HG03457 (cell line): ENCODE data around the gene RET.
A peak's percentile ranks its signal among the peaks of the same experiment; 100 is the strongest.

Source experiments
- ATAC-seq: cut with Tn5 transposase; IDR thresholded peaks from one replicate; pipeline ENCODE4 v1.9.1; 2021; ENCODE audit warnings: moderate number of reproducible peaks; ENCODE audit not compliant: unreplicated experiment

The RET gene

DNA sequence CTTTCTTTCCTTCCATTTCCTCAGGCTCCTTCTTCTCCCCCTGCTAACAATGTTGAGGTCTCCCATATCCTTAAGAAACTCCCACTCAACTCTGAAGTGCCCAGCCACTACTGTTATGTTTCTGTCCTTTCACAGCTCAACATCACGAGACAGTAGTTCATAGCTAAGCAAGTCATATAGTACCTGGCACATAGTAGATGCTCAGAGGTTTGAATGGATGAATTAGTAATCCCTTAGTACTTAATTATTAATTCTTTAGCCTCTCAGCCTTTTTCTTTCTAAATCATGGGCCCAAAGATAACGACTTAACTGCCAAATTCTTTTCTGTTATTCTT, 84.0 kb downstream of the RET start:
- ATAC-seq: peak; percentile 87

DNA sequence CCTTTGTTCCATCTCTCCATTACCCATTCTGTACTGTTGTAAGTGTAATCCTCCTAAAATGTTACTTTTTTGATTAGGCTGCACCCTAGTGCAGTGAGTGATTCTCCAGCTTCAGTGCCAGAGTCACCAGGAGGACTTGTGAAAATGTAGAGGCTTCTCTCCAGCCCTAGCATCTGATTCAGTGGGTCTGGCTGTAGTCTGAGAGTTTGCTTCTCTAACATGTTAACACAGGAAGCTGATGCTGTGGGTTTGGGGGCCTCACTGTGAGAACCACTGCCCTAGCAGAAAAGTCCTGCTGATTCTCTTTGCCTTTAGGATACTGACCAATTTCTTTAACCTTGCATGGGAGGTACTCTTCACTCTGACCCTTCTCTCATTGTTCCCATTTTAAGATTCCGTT, 85.7 kb downstream of the RET start:
- ATAC-seq: no peak

DNA sequence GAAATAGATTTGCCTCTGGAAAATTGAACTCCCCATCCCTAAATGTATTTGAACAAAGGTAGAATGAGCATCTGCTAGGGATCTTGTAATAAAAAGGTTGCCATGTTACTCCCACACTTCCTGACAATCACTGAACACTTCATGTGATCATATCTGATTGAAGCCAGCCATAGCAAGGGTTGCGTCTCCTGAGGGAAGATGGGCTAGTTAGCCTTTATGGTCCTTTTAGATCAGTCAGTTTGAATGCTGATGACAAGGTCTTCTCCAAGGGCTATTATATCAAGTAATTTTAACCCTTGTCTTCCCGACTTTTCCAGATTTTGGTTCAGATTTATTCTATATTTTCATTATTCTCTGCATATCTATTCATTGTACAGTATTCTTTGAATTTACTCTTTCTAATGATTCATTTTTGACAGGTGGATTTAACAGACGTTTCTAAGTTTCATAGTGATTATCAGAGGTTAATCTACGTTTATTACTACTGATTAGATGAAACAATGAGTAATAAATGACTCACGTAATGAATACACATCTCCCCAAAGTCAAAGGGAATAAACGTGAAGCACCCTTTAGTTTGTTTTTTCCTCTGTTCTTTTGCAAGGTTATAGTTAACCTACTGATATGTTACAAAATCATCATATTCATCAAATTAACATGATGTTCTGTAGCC, 89.5 kb downstream of the RET start:
- ATAC-seq: peak; percentile 24

DNA sequence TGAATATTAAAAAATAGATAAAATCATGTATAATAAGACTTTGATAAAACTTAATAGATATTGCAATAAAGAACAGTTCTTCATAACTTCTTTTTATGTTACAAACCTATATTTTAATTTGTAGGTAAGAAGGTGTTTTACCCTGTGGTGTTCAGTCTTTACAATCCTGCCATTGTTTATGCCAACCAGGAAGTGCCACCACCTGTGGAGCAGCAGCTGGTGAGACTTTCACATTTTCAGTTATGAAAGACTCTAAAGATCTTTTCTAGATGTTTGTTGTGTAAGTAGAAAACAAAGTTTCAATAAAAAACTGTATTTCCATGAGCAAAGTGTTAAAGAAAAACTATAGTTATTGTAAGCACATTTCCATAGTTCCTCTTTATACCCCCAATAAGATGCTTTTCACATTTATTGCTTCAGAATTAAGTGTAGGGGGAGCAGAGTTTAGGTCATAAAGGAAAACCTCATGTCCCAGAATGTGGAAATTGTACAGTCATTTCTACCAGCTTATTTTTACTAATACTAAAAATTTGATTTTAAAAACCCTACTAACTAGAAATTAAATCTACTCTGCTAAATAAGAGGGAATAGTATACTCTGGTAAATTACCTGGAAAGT, 90.1 kb downstream of the RET start:
- ATAC-seq: peak; percentile 60

DNA sequence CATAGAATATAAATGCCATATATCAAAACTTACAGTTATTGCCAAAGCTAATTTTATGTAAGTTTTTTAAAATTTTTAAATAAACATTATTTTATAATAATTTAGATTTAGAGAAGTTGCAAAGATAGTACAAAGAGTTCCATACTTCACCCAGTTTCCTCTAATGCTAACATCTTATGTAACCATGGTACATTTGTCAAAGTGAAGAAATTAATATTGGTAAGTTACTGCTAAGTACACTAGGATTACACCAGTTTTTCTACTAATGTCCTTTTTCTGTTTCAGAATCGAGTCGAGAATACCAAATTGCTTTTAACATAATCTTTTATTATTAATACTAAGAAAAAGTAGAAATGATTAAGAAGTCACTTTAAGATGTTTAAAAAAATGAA, 90.6 kb downstream of the RET start:
- ATAC-seq: no peak

DNA sequence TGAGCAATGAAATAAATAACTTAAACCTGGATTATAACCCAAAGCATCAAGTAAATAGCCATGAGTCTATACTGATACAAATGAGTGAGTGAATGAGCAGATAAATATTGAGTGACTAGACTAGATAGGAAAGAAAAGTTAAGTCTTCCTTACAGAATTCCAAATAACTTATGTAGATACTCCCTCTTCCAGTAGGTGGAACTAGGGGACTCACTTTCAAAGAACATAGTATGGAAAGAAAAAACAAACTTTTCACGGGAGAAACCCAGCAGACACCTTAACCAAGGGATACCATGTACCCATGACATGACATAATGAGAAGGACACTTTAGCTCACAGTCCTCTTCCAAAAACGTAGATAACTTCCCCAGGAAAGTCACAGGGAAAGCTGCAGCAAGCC, 93.6 kb downstream of the RET start:
- no peak for ATAC-seq

DNA sequence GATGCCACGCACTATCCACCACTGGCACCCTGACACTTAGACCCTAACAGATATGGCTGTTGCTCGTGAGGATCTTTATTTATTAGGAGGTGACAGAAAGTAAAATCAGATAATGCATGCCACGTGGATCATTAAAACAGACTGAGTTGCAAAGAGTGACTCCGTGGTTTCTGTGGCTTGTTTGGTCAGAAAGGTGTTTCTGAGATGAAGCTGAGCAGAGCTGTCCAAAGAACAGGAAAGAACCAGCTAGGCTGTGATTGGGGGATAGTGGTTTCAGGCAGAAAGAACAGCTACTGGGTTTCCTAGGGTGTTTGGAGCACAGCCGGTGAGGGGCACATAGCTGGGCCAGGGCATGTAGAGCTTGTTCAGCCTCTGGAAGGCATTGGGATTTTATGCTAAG, 95.8 kb downstream of the RET start:
- no peak for ATAC-seq

DNA sequence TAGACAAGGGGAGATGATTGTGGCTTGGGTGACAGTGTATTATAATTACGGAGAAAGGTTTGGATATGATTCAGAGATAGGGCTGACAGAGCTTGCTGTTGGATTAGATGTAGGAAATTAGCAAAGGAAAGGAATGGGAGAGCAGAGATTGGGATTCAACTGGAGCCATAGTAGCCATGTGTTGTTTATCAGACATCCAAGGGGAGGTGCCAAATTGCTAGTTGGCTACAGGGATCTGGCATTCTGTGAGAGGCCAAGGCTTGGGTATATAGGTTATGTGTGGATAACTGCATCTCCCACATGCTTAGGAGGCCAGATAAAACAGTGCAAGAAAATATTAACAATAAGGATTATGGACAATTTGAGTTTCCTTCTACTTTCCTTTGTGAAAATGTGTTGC, 96.3 kb downstream of the RET start:
- ATAC-seq: no peak

DNA sequence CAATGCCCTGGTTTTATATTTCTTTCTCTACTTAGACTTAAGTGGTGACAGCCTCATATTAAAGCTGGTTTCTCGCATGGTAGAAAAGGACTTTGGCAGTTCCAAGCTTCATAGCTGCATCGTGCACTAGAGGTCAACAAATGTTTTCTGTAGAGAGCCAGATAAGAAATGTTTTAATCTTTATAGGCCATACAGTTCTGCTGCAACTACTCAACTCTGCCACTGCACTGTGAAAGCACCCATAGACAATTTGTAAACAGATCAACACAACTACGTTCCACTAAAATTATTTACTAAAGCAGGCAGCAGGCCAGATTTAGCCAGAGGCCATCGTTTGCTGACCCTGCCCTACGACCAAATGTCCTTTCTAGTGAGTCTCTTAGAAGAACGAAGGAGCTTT, 98.1 kb downstream of the RET start:
- ATAC-seq: no peak

DNA sequence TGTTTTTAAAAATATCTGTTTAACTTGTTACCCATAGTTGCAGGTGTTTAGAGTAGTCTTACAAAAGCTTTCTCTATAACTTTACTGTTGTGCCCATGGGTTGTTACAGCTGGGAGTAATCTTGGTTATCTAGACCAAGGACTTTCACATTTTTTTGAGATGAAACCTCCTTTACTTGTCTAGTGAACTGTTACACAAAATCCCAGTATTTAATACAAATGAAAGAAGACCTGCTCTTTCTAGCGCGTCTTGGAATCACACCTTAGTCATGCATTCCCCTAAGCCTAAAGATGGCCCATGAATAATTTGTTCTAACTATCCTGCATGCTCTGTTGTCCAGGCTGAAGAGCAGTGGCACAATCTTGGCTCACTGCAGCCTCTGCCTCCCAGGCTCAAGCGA, 99.4 kb downstream of the RET start:
- ATAC-seq: no peak

DNA sequence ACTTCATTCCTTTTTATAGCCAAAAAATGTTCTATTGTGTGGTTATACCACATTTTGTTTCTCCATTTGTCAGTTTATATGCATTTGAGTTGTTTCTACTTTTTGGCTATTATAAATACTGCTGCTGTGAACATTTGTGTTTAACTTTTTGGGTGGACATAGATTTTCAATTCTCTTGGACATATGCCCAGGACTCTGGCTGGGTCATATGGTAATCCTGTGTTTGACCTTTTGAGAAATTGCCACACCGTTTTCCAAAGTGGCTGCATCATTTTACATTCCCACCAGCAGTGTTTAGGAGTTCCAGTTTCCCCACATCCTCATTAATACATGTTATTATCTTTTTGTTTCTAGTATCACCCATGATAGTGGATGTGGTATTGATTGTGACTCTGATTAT, 100.7 kb downstream of the RET start:
- no peak for ATAC-seq
